SU-DHL-6 (cell line): ENCODE measurements around the gene ELAVL3.

Experiments
- EZH2phosphoT487 ChIP-seq: fragments of 200-600 bp; sonication (generic), shearing (Covaris generic); conservative IDR thresholded peaks from 2 replicates; pipeline ENCODE4 v1.6.1; 2018; ENCODE audit warnings: mild to moderate bottlenecking, antibody characterized with exemption, low read length, moderate library complexity, mixed read lengths
- TF ChIP-seq, protein P1 (sequence below): fragments of 200-600 bp; sonication (generic); IDR thresholded peaks from one replicate; pipeline ENCODE4 v1.5.1; 2017; ENCODE audit warnings: antibody characterized with exemption, mild to moderate bottlenecking, low read length, moderate library complexity; ENCODE audit not compliant: insufficient read depth, poor library complexity, severe bottlenecking

DNA sequence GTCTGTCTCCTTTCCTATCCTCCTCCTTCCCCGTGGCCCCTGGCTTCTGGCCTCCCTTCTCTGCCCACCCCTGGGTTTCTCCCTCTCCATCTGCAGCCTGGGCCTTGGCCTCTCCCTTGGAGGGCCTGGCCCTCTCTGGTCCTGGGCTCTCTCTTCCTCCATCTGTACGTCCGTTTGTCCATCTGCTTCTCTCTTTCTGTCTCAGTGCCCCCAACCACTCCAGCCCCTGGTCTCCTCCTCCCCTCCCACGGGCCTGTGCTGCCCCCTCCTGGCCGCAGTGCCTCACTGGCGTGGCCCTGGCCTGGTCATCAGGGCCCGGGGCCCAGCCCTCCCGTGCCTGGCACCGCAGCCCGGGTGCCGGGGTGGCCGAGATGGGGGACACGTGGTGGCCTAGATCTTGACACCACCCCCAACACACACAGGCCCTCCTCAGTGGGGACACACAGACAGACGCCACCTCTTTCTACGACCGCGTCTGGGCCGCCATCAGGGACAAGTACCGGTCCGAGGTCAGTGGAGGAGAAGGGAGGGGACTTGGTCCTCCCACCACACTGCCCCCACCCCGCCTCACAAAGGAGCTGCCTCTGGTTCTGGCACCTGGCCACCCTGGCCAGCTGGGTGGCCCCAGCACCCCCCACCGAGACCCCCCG is 34.1 kb downstream of the ELAVL3 start:
- TF ChIP-seq, protein P1, sequence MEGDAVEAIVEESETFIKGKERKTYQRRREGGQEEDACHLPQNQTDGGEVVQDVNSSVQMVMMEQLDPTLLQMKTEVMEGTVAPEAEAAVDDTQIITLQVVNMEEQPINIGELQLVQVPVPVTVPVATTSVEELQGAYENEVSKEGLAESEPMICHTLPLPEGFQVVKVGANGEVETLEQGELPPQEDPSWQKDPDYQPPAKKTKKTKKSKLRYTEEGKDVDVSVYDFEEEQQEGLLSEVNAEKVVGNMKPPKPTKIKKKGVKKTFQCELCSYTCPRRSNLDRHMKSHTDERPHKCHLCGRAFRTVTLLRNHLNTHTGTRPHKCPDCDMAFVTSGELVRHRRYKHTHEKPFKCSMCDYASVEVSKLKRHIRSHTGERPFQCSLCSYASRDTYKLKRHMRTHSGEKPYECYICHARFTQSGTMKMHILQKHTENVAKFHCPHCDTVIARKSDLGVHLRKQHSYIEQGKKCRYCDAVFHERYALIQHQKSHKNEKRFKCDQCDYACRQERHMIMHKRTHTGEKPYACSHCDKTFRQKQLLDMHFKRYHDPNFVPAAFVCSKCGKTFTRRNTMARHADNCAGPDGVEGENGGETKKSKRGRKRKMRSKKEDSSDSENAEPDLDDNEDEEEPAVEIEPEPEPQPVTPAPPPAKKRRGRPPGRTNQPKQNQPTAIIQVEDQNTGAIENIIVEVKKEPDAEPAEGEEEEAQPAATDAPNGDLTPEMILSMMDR, result peak; percentile 72
- no peak for TF ChIP-seq EZH2phosphoT487
